ENCODE results near the gene CHD3. TPM values are rescaled to one million over a fixed set of nuclear protein-coding genes. Genes with fewer than 3 reads are reported as not detected.
A peak's percentile ranks its signal among the peaks of the same experiment; 100 is the strongest.

Gene CHD3
- total and polyA plus RNA-seq, 2 of the 13 experiments (the other 11 are each of a cell fraction or from before 2014, with no cell fraction given): 2.7 to 3.7 TPM

DNA sequence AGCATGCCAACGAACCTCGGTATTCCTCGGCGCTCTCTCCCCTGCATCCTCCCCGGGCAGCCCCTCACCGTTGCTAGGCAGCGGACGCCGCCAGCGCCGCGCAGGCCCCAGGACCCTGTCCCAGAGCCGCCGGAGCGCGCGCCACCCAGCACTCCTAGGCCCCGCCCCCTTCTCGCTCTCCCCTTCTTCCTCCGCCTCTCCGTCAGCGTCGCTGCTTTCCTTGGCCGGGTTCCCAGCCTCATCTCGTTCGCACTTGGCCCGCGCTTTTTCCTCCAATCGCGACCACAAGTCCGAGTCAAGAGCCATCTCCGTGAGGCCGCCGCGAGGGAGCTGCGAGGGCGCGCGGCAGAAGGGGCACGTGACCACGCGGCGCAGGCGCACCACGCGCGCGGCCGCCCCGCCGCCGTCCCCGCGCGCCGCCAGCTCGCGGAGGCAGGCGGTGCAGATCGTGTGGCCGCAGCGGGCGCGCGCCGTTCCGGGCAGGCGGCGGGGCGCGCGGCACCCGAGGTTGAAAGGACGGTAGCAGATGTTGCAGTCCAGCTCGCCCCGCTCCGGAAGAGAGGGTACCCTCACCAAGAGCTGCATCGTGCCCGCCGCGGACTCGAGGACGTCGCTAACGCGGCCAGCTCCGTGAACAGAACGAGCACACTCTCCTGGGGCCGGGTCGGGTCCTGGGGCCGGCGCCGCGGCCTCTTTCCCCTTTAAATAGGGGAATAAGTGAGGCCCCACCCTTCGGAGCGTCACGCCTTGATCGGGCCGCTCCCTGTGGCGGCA is 27.2 kb downstream of the CHD3 start, which contains the start of gene RNF227 (continued):
- TF ChIP-seq, protein P1, sequence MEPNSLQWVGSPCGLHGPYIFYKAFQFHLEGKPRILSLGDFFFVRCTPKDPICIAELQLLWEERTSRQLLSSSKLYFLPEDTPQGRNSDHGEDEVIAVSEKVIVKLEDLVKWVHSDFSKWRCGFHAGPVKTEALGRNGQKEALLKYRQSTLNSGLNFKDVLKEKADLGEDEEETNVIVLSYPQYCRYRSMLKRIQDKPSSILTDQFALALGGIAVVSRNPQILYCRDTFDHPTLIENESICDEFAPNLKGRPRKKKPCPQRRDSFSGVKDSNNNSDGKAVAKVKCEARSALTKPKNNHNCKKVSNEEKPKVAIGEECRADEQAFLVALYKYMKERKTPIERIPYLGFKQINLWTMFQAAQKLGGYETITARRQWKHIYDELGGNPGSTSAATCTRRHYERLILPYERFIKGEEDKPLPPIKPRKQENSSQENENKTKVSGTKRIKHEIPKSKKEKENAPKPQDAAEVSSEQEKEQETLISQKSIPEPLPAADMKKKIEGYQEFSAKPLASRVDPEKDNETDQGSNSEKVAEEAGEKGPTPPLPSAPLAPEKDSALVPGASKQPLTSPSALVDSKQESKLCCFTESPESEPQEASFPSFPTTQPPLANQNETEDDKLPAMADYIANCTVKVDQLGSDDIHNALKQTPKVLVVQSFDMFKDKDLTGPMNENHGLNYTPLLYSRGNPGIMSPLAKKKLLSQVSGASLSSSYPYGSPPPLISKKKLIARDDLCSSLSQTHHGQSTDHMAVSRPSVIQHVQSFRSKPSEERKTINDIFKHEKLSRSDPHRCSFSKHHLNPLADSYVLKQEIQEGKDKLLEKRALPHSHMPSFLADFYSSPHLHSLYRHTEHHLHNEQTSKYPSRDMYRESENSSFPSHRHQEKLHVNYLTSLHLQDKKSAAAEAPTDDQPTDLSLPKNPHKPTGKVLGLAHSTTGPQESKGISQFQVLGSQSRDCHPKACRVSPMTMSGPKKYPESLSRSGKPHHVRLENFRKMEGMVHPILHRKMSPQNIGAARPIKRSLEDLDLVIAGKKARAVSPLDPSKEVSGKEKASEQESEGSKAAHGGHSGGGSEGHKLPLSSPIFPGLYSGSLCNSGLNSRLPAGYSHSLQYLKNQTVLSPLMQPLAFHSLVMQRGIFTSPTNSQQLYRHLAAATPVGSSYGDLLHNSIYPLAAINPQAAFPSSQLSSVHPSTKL (CRISPR knock-in tag; IDR thresholded peaks at IDR 0.05): peak; percentile 38; the same call in 1 of the 2 replicates
- TF ChIP-seq ZNF180 (CRISPR knock-in tag; IDR thresholded peaks at IDR 0.05; ENCODE audit: borderline replicate concordance, low read depth): no peak
- no peak for TF ChIP-seq SOX13 (IDR thresholded peaks at IDR 0.05)
- TF ChIP-seq SOX13 (CRISPR knock-in tag; conservative IDR thresholded peaks at IDR 0.05 in 1 of 2, IDR thresholded peaks at IDR 0.05 in 1 of 2): 0 out of 4 replicates have a peak, but pooled peaks of 1 of the 2 experiments have one; percentile 15
- no peak for TF ChIP-seq SP5 (CRISPR knock-in tag; IDR thresholded peaks at IDR 0.05; ENCODE audit: borderline replicate concordance, low read depth)
- TF ChIP-seq MEIS2 (CRISPR knock-in tag; IDR thresholded peaks at IDR 0.05): peak; percentile 74; the same call in 1 of the 2 replicates
- TF ChIP-seq NR2F2 (IDR thresholded peaks at IDR 0.05; ENCODE audit: borderline replicate concordance, low read depth): no peak
- 0 out of 2 replicates have a peak, but pooled peaks have one; percentile 72 for TF ChIP-seq ZNF510 (CRISPR knock-in tag; IDR thresholded peaks at IDR 0.05; ENCODE audit: low read depth)
- no peak for TF ChIP-seq ZMYM2 (CRISPR knock-in tag; IDR thresholded peaks at IDR 0.05)
- TF ChIP-seq, protein P2, sequence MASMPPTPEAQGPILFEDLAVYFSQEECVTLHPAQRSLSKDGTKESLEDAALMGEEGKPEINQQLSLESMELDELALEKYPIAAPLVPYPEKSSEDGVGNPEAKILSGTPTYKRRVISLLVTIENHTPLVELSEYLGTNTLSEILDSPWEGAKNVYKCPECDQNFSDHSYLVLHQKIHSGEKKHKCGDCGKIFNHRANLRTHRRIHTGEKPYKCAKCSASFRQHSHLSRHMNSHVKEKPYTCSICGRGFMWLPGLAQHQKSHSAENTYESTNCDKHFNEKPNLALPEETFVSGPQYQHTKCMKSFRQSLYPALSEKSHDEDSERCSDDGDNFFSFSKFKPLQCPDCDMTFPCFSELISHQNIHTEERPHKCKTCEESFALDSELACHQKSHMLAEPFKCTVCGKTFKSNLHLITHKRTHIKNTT (CRISPR knock-in tag; IDR thresholded peaks at IDR 0.05): no peak
- TF ChIP-seq ATF7-NPFF (CRISPR knock-in tag; IDR thresholded peaks at IDR 0.05; ENCODE audit: low read depth): peak; percentile 94; the same call in 1 of the 2 replicates
- no peak for TF ChIP-seq ZNF432 (CRISPR knock-in tag; IDR thresholded peaks at IDR 0.05; ENCODE audit: borderline replicate concordance)
- TF ChIP-seq SMARCC2 (IDR thresholded peaks at IDR 0.05): no peak
- TF ChIP-seq BRCA1 (CRISPR knock-in tag; IDR thresholded peaks at IDR 0.05): peak; percentile 88
- no peak for TF ChIP-seq HOXA7 (CRISPR knock-in tag; IDR thresholded peaks at IDR 0.05)
- TF ChIP-seq ZNF383 (CRISPR knock-in tag; IDR thresholded peaks at IDR 0.05; ENCODE audit: borderline replicate concordance): no peak
- peak; percentile 86; the same call in 1 of the 2 replicates for TF ChIP-seq ZNF562 (CRISPR knock-in tag; IDR thresholded peaks at IDR 0.05; ENCODE audit: borderline replicate concordance)
- TF ChIP-seq ELF4 (CRISPR knock-in tag; IDR thresholded peaks at IDR 0.05; ENCODE audit: borderline replicate concordance): no peak
- TF ChIP-seq FOXC1 (CRISPR knock-in tag; IDR thresholded peaks at IDR 0.05; ENCODE audit: borderline replicate concordance): no peak; the same call in 1 of the 2 replicates
- TF ChIP-seq CAMTA2 (CRISPR knock-in tag; IDR thresholded peaks at IDR 0.05; ENCODE audit: borderline replicate concordance): no peak
- no peak for TF ChIP-seq ZNF792 (CRISPR knock-in tag; IDR thresholded peaks at IDR 0.05)
- TF ChIP-seq PAWR (CRISPR knock-in tag; IDR thresholded peaks at IDR 0.05; ENCODE audit: borderline replicate concordance): no peak
- TF ChIP-seq ARNT (IDR thresholded peaks at IDR 0.05): no peak
